ENCODE results near the gene CRISPLD2. TPM values are rescaled to one million over a fixed set of nuclear protein-coding genes. Genes with fewer than 3 reads are reported as not detected.

Gene CRISPLD2
- total RNA-seq, 3 donors from 2014 or later, result 94.7 to 386 (median 216) TPM

DNA sequence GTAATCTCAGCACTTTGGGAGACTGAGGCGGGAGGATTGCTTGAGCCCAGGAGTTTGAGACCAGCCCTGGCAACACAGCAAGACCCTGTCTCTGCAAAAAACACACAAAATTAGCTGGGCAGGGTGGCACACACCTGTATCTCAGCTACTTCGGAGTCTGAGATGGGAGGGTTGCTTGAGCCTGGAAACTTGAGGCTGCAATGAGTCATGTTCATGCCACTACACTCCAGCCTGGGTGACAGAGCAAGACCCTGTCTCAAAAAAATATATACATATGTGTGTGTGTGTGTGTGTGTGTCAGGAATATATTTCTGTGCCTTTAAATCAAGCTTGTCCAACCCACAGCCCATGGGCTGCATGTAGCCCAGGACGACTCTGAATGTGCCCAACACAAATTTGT is 55.2 kb downstream of the CRISPLD2 start:
- no peaks in the 10 kb centered on the region for H3K36me3 ChIP-seq
- H3K4me3 ChIP-seq, result no peak overlapping the region
- H3K27me3 ChIP-seq, result no peaks in the 10 kb centered on the region
- DNase-seq (ENCODE audit: low spot score in 2 of 2), result no peak
- H3K27ac ChIP-seq, result no peak overlapping the region
- no peaks in the 10 kb centered on the region for H3K9me3 ChIP-seq
- TF ChIP-seq, protein P1, sequence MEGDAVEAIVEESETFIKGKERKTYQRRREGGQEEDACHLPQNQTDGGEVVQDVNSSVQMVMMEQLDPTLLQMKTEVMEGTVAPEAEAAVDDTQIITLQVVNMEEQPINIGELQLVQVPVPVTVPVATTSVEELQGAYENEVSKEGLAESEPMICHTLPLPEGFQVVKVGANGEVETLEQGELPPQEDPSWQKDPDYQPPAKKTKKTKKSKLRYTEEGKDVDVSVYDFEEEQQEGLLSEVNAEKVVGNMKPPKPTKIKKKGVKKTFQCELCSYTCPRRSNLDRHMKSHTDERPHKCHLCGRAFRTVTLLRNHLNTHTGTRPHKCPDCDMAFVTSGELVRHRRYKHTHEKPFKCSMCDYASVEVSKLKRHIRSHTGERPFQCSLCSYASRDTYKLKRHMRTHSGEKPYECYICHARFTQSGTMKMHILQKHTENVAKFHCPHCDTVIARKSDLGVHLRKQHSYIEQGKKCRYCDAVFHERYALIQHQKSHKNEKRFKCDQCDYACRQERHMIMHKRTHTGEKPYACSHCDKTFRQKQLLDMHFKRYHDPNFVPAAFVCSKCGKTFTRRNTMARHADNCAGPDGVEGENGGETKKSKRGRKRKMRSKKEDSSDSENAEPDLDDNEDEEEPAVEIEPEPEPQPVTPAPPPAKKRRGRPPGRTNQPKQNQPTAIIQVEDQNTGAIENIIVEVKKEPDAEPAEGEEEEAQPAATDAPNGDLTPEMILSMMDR (IDR thresholded peaks at IDR 0.05), result no peak
- TF ChIP-seq POLR2AphosphoS5 (IDR thresholded peaks at IDR 0.05), result no peak
- TF ChIP-seq POLR2A (IDR thresholded peaks at IDR 0.05), result no peak
- intact Hi-C loops (cut with DNase I; ENCODE audit: low total_unique reads), result no loop called here
- no peaks in the 10 kb centered on the region for H3K4me1 ChIP-seq

DNA sequence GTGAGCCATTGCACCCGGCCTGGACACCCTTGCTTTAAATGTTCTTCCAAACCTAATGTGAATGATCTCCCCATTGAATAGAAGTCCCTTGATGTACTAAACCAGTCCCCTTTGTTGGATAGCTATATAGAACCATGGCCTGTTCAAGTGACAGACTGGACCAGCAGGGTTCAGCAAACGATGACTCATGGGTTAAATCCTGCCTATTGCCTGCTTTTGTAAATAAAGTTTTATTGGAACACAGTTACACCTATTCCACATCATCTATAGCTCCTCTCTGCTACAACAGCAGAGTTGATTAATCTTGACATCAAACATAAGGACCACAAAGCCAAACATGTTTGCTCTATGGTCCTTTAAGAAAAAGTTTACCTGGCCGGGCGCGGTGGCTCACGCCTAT is 56.1 kb downstream of the CRISPLD2 start:
- no peak for TF ChIP-seq POLR2A (IDR thresholded peaks at IDR 0.05)
- no peak for TF ChIP-seq POLR2AphosphoS5 (IDR thresholded peaks at IDR 0.05)
- TF ChIP-seq, protein P1 (IDR thresholded peaks at IDR 0.05), result no peak
- H3K27me3 ChIP-seq, result no peaks in the 10 kb centered on the region
- no peaks in the 10 kb centered on the region for H3K4me1 ChIP-seq
- H3K9me3 ChIP-seq, result no peaks in the 10 kb centered on the region
- intact Hi-C loops (cut with DNase I; ENCODE audit: low total_unique reads), result no loop called here
- no peak for DNase-seq (ENCODE audit: low spot score in 2 of 2)
- no peak overlapping the region for H3K4me3 ChIP-seq
- H3K27ac ChIP-seq, result no peak overlapping the region
- H3K36me3 ChIP-seq, result no peaks in the 10 kb centered on the region

DNA sequence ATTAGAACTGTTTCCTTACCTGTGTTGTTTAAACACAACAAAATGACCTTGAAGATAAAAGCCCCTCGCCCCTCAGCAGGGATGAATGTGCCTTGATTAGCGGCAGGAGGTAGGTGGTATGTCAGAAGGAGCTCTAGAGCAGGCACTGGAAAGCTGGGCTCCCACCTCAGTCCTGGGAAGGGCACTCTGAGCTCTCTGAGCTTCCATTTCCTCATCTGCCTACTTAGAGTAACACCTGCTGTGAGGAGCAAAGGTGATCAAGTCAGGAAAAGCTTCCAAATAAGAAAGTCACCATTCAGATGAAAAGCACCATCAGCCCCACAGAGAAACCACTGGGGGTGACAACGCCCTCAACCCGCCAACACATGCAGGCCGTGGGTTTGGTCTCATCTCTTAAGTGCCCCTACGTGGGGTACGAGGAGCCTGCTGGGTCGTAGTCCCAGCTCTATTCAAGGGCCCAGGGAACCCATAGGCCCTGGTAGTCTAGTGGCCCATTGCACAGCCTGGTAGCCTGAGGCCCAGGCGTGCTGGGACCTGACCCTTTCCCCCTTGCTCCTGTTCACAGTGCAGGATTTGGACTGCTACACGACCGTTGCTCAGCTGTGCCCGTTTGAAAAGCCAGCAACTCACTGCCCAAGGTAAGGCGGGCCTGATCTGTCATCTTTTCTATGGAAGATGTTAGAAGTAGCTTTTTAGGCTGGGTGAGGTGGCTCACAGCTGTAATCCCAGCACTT is 57.3 kb downstream of the CRISPLD2 start:
- TF ChIP-seq POLR2A (IDR thresholded peaks at IDR 0.05) (no peak), POLR2AphosphoS5 (IDR thresholded peaks at IDR 0.05) (no peak)
- TF ChIP-seq, protein P1 (IDR thresholded peaks at IDR 0.05), result no peak
- H3K9me3 ChIP-seq, result no peaks in the 10 kb centered on the region
- no peaks in the 10 kb centered on the region for H3K36me3 ChIP-seq
- intact Hi-C loops (cut with DNase I; ENCODE audit: low total_unique reads), result no loop called here
- no peaks in the 10 kb centered on the region for H3K27me3 ChIP-seq
- no peaks in the 10 kb centered on the region for H3K4me1 ChIP-seq
- no peak overlapping the region for H3K4me3 ChIP-seq
- H3K27ac ChIP-seq, result no peak overlapping the region
- no peak for DNase-seq (ENCODE audit: low spot score in 2 of 2)

DNA sequence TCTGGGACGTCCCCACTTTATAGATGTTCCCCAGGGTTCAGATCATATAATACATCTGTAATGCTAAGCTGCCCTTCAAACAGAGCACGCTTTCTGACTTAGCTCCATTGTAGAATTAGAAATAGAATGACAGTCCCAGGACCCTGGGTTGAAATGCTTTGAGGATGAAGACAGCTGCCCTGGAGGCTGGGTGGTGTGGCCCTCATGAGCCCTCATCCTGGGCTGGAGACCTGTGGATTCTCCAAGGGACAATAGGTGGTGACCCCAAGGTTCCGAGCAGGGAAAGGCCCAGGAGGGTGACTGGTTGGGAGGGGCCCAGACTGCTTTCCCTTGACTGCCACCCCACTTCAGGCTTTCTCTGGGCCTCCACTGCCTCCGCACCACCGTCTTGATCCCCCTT is 59.0 kb downstream of the CRISPLD2 start:
- H3K4me3 ChIP-seq, result no peak overlapping the region
- peaks cover 0 to 6% of the 10 kb centered on the region in 2 donors for H3K4me1 ChIP-seq
- H3K27me3 ChIP-seq, result no peaks in the 10 kb centered on the region
- no peaks in the 10 kb centered on the region for H3K36me3 ChIP-seq
- DNase-seq (ENCODE audit: low spot score in 2 of 2), result no peak
- H3K9me3 ChIP-seq, result no peaks in the 10 kb centered on the region
- intact Hi-C loops (cut with DNase I; ENCODE audit: low total_unique reads), result no loop called here
- H3K27ac ChIP-seq, result no peak overlapping the region
- TF ChIP-seq POLR2AphosphoS5 (IDR thresholded peaks at IDR 0.05) (no peak), POLR2A (IDR thresholded peaks at IDR 0.05) (no peak)
- TF ChIP-seq, protein P1 (IDR thresholded peaks at IDR 0.05), result no peak

DNA sequence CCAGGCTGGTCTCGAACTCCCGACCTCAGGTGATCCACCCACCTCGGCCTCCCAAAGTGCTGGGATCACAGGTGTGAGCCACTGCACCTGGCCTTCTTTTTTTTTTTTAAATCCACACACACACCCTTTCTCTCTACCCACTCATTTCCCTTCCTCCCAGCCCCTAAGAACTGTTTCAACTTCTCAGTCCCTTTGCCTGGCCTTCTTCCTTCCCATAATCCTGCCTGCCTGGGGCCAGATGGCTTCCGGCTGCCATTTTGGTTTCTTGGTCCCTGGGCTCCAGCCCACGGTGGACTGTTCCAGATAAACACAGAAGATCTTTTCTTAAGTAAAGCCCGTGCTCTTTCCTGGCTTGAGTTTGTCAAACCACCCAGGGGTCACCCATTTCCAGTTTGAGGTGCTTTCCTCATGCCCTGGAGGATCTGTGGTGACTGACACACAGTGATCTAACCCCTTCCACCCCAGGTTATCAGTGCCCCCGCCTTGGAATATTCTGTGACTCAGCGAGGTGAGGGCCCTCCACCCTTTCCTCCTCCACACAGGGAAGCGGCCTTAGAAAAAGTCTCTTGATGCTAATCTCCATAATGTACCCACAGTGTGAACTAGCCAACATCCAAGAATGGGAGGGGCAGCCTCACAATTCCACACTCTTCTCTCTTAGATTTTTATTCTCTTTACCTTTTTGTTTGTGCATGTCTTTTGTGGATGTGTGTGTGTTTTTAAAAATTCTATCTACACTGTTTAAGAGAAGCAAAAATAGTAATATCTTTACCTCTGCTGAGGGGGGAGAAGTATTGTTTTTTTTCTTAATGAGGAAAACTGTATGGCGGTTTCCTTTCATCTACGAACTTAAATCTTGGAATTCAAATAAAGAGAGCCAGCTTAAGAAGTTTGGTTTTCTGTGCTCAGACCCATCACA is 60.0 kb downstream of the CRISPLD2 start:
- DNase-seq (ENCODE audit: low spot score in 2 of 2), result no peak
- no peaks in the 10 kb centered on the region for H3K27me3 ChIP-seq
- H3K4me3 ChIP-seq, result no peak overlapping the region
- H3K27ac ChIP-seq, result peak overlapping the region in 1 of 2 donors; percentile 38
- intact Hi-C loops (cut with DNase I; ENCODE audit: low total_unique reads), result no loop called here
- peaks cover 0 to 6% of the 10 kb centered on the region in 2 donors for H3K4me1 ChIP-seq
- no peaks in the 10 kb centered on the region for H3K36me3 ChIP-seq
- TF ChIP-seq, protein P1 (IDR thresholded peaks at IDR 0.05), result no peak
- TF ChIP-seq POLR2AphosphoS5 (IDR thresholded peaks at IDR 0.05), result no peak
- no peak for TF ChIP-seq POLR2A (IDR thresholded peaks at IDR 0.05)
- H3K9me3 ChIP-seq, result no peaks in the 10 kb centered on the region
